ENCODE data around the gene CCDC68. TPM values are rescaled to one million over a fixed set of nuclear protein-coding genes. Genes with fewer than 3 reads are reported as not detected.

The CCDC68 gene
- total RNA-seq, 2 experiments from 2014 or later = not detected

GRCh38 chr18:54909538-54909937, 49.7 kb downstream of the CCDC68 start:
- Mint-ChIP-seq H3K4me1 (ENCODE audit: low read depth) (no peaks in the 10 kb centered on the region), H3K4me3 (no peak overlapping the region), H3K36me3 (ENCODE audit: low read depth) (no peaks in the 10 kb centered on the region), H3K27ac (no peak overlapping the region), H3K9me3 (no peaks in the 10 kb centered on the region), H3K27me3 (no peaks in the 10 kb centered on the region)
- no peak overlapping the region for H3K27ac ChIP-seq (ENCODE audit: low read depth in 1 of 2, low read length in 2 of 2)
- no peak for TF ChIP-seq CTCF (IDR thresholded peaks at IDR 0.05)
- no peak overlapping the region for H3K4me3 ChIP-seq (ENCODE audit: low read length)
- POLR2A ChIA-PET = no interaction called here
- intact Hi-C loops (cut with DNase I, micrococcal nuclease) = no loop called here
- ATAC-seq (ENCODE audit: poor library complexity) (no peak), DNase-seq (no peak)
- H3K36me3 ChIP-seq (ENCODE audit: insufficient read depth, low read length) = no peaks in the 10 kb centered on the region
- no peaks in the 10 kb centered on the region for H3K27me3 ChIP-seq (ENCODE audit: control insufficient read depth in 1 of 2, insufficient read depth in 2 of 2, low read length in 2 of 2)
- no peaks in the 10 kb centered on the region for H3K4me1 ChIP-seq (ENCODE audit: insufficient read depth, low read length)
- CTCF ChIA-PET = no interaction called here
- H3K9me3 ChIP-seq (ENCODE audit: control insufficient read depth in 1 of 2, insufficient read depth in 1 of 2, low read length in 2 of 2) = peaks cover 0 to 11% of the 10 kb centered on the region in 2 experiments

GRCh38 chr18:54906331-54907185, 52.7 kb downstream of the CCDC68 start:
- Histone ChIP-seq H3K9me3 (ENCODE audit: control insufficient read depth in 1 of 2, insufficient read depth in 1 of 2, low read length in 2 of 2) (peaks cover 0 to 11% of the 10 kb centered on the region in 2 experiments), H3K36me3 (ENCODE audit: insufficient read depth, low read length) (no peaks in the 10 kb centered on the region), H3K4me1 (ENCODE audit: insufficient read depth, low read length) (no peaks in the 10 kb centered on the region), H3K27ac (ENCODE audit: low read depth in 1 of 2, low read length in 2 of 2) (no peak overlapping the region), H3K27me3 (ENCODE audit: control insufficient read depth in 1 of 2, insufficient read depth in 2 of 2, low read length in 2 of 2) (no peaks in the 10 kb centered on the region), H3K4me3 (ENCODE audit: low read length) (no peak overlapping the region)
- DNase-seq = no peak
- intact Hi-C loops (cut with DNase I, micrococcal nuclease) = no loop called here
- H3K27me3 Mint-ChIP-seq = no peaks in the 10 kb centered on the region
- no peaks in the 10 kb centered on the region for H3K36me3 Mint-ChIP-seq (ENCODE audit: low read depth)
- ATAC-seq (ENCODE audit: poor library complexity) = no peak
- H3K4me3 Mint-ChIP-seq = no peak overlapping the region
- no peak overlapping the region for H3K27ac Mint-ChIP-seq
- no peaks in the 10 kb centered on the region for H3K9me3 Mint-ChIP-seq
- ChIA-PET POLR2A (no interaction called here), CTCF (no interaction called here)
- TF ChIP-seq CTCF (IDR thresholded peaks at IDR 0.05) = no peak
- H3K4me1 Mint-ChIP-seq (ENCODE audit: low read depth) = no peaks in the 10 kb centered on the region

GRCh38 chr18:54905629-54906028, 53.6 kb downstream of the CCDC68 start:
- CTCF ChIA-PET = no interaction called here

More at GRCh38 chr18:54905629-54906028, 53.6 kb downstream of the CCDC68 start:
- Mint-ChIP-seq H3K9me3 (no peaks in the 10 kb centered on the region), H3K27me3 (no peaks in the 10 kb centered on the region), H3K4me1 (ENCODE audit: low read depth) (no peaks in the 10 kb centered on the region), H3K27ac (no peak overlapping the region), H3K4me3 (no peak overlapping the region), H3K36me3 (ENCODE audit: low read depth) (no peaks in the 10 kb centered on the region)
- no peak overlapping the region for H3K4me3 ChIP-seq (ENCODE audit: low read length)
- H3K27me3 ChIP-seq (ENCODE audit: control insufficient read depth in 1 of 2, insufficient read depth in 2 of 2, low read length in 2 of 2) = no peaks in the 10 kb centered on the region
- POLR2A ChIA-PET = no interaction called here
- H3K4me1 ChIP-seq (ENCODE audit: insufficient read depth, low read length) = no peaks in the 10 kb centered on the region
- no peak for TF ChIP-seq CTCF (IDR thresholded peaks at IDR 0.05)
- H3K36me3 ChIP-seq (ENCODE audit: insufficient read depth, low read length) = no peaks in the 10 kb centered on the region
- H3K27ac ChIP-seq (ENCODE audit: low read depth in 1 of 2, low read length in 2 of 2) = no peak overlapping the region
- ATAC-seq (ENCODE audit: poor library complexity) (no peak), DNase-seq (no peak)
- intact Hi-C loops (cut with DNase I, micrococcal nuclease) = no loop called here
- peaks cover 0 to 7% of the 10 kb centered on the region in 2 experiments for H3K9me3 ChIP-seq (ENCODE audit: control insufficient read depth in 1 of 2, insufficient read depth in 1 of 2, low read length in 2 of 2)
